ENCODE data around the gene PPA2.

- TF ChIP-seq CTCF (IDR thresholded peaks at IDR 0.05) (no peak), EP300 (IDR thresholded peaks at IDR 0.05) (no peak)
Observed at GRCh38 chr4:105348719-105349118, 125.1 kb downstream of the PPA2 start.
